Fibroblast of skin of left quadriceps (primary cell): ENCODE data around the gene EEFSEC.
"Not testable (repeated sequence)": the region's sequence is repeated elsewhere in the genome, so short reads cannot be mapped to it uniquely, and the experiment has no call there.

Source experiments
- DNase-seq, 2 experiments: peaks; one replicate each; pipeline ENCODE4 v3.0.0-alpha.2; 2013; ENCODE audit warnings: low read depth in 2 of 2

EEFSEC gene

DNA sequence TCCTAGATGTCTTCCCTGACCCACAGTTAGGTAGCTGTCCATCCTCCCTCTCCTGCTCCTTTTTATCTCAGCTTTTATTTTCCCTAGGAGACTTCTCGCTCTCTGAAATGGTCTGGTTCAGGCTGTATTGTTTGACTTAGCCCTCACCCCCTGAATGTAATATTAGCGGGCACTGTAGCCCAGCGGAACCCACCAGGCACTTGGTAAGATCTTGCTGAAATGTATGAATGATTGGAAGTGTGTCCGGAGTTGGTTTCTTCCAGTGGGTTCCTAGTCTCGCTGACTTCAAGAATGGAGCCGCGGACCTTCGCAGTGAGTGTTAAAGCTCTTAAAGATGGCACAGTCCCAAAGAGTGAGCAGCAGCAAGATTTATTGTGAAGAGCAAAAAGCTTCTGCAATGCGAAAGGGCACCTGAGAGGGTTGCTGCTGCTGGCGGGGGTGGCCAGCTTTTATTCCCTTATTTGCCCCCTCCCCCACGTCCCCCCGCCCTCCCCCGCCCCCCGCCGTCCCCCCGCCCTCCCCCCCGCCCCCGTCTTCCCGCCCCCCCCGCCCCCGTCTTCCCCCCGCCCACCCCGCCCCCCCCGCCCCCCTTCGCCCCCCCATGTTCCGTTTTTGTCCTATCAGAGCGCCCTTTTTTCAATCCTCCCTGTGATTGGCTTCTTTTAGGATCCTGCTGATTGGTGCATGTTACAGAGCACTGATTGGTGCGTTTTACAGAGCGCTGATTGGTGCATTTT lies 694 bp upstream of the EEFSEC start:
- DNase-seq: no peak

DNA sequence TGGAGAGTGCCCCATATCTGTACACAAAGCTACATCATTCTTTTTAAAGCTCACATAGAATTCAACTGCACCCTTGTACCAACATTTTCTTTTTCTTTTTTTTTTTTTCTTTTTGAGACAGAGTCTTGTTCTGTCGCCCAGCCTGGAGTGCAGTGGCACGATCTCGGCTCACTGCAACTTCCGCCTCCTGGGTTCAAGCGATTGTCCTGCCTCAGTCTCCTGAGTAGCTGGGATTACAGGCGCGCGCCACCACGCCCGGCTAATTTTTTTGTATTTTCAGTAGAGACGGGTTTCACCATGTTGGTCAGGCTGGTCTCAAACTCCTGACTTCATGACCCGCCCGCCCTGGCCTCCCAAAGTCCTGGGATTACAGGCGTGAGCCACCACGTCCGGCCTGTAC lies 1.1 kb downstream of the EEFSEC start:
- DNase-seq: not testable (repeated sequence)

DNA sequence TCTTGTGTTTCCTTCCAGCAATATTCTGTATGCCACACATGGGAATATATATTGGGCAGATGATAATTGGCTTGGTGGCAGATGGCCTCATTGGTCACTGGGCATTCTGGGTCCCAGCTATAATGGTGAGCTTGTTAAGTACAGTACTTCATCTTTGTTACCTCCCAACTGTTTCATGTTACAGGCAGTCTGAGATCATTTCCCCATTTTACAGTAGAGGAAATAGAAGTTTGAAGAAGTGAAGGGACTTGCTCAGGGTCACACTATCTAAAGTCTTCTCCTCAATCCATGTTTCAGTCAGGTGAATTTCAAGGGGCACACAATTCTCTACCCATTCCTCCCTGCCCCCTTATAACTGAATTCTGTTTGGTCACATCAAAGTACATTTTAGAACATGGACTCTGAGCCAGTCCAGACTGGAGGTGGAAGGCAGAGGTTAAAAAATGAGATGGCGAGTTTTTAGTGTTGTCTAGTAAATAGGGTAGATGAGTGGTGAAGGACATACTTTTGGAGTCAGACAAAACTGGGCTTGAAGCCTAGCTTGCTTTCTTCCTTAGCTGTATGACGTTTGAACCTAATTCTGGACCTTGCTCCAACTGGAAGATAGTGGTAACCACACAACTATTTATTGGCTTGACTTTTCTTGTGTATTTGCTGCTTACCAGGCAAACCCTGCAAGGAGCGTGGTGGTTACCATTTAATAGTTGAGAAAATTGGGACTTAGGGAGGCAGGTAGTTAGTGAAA lies 2.5 kb downstream of the EEFSEC start:
- no peak for DNase-seq

DNA sequence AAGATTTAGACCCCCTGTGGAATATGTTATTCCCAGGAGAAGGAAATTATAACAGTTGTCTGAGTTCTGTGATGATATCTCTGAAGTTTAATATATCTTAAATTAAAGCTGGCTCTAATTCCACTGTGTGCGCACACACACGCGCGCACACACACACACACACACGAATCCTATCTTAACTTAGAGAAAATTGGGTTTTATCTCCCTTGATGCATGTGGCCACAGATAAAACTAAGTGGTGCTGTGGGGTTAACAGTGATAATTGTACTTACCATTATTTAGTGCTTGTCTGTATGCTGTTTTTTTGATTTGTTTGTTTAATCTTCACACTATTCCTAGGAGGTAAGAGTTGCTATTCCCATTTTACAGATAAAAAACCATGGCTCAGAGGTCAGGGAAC lies 7.4 kb downstream of the EEFSEC start:
- no peak for DNase-seq

DNA sequence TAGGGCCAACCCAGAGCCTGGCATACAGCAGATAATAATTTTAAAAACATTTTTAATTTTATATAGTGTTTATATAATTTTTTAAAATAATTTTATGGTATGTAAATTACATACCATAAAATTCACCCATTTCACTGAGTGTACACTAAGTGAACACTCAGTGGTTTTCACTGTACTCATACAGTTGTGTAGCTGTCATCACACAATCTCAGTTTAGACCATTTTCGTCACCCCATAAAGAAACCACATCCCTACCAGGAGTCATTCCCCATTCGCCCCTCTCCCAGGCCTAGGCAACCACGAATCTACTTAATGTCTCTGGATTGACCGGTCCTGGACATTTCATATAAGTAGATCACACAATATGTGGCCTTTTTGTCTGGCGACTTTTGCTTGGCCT lies 10.2 kb downstream of the EEFSEC start:
- DNase-seq: no peak

DNA sequence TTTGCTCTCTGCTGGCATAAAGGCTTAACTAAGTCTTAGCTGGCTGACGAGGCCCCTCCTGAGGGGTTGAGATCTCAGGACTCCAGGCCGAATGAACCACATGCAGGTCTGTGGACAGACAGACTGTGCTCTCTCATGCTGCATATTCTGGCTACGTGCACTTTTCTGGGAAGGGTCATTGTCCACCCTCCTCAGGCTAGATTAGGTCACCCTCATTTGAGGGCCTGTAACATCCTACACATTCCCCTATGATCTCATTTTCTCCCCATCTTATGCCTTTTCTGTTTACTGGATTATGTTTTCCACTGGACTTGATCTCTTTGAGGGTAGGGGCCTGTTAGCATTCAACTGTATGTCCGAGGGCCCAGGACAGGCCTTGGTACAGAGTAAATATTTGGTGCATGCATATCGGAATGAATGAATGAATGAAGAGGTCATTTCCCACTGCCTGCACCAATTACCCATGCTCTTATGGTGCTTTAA lies 13.7 kb downstream of the EEFSEC start:
- no peak for DNase-seq

DNA sequence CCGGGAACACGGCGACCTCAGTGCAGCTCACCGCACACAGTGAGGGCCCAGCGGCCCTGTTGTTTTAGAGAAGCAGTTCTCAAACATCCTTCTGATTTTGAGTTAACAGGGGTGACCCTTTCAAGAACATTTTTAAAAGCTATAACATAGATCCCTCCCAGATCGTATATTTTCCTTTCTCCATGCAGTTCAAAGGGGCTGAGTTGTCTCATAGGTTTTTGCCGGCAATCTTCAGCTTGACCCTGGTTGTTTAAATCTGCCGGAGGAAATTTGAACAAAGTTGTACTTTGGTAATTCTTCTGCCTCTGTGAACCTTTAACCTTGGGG lies 14.3 kb downstream of the EEFSEC start:
- no peak for DNase-seq

DNA sequence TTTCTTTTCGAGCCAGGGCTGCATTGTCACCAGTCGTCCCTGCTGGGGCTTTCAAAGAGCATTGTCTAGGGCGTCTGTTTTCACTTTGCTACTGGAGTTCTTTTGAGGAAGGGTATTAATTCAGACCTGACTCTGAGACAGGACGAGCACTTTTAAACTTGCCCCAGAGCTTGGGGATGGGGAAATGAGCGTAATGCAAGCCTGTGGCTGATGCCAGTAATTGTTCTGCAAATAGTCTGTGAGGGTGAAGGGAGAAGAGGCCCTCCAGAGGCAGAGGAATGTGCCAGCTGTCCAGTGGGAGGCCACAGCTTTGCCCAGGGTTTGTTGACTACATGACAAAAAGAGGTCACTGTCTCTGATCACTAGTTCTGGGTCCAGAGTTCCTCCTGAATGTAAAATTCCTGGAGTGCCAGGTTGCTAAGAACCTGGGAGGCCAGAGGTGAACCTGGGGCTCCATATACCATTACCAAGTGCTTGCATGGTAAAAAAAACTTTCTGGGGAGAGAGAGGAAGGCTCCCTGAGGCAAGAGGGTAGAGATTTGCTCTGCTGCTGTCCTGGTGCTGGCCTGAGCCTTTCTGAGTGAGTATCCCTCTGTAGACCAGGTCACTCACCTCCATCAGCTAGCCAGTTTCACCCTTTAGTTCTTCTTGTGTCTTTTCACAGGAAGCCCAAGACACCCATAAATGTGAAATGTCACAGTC lies 14.8 kb downstream of the EEFSEC start:
- no peak for DNase-seq

DNA sequence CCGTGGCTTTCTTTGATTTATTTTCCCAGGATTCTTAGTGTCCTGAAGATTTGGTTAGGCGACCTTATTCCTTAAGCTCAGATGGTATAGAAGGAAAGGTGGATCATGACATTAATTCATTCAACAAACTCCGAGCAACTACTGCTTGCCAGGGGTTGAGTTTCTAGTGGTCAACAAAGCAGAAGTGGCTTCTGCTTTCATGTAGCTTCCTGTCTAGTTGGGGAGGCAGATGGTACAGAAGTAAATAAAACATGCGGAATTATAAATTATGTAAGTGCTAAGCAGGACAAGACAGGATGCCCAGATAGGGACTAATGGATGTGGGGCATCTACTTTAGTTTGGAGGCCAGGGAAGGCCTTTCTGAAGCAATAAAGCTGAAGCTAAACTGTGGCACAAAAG lies 15.6 kb downstream of the EEFSEC start:
- DNase-seq: no peak

DNA sequence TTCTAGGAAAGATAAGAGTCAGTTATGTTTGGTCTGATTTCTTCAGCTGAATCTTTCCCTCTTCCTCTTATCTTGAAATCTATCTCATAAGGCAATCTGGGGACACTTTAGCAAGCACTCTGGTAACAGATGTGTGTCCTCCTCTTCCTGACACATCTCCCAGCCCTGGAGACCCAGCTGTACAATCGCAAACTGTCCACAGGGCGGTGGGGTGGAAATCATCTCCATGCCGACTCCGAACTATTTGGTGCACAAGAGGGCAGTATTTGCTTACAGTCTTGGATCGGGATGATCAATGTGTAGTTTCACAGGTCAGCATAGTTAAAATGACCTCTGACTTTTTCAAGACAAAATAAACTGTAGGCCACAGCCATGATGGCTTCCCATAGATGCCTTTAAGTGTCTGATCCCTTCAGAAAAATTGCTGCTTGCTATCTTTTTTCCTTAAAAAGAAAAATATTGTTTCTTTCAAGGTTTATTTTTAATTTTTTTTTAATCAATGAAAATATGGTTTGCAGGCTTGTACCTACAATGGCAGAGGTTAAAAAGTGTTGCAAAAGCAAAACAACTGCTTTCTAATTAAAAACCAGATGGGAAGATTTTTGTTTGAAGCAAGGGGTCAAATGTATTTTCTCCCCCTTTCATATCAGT lies 17.7 kb downstream of the EEFSEC start:
- DNase-seq: peak; percentile 42 to 55

DNA sequence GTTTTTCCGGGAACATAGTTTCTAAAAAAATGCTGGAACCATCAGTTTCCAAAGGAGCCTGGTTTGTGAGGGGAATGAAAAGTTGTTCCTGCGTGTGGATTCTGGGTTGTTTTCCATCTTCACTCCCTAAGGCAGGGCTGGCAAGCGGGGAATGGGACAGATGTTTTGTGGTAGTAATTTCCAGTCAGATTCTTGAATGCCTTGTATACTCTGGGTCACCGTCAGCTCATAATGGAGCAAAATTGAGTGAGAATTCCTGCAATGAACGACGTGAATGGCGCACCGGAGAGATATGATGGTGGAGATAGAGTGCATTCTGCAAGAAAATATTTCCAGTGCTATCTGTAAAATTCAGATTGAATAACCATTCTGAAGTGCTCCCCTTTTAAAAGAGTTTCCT lies 19.9 kb downstream of the EEFSEC start:
- no peak for DNase-seq

DNA sequence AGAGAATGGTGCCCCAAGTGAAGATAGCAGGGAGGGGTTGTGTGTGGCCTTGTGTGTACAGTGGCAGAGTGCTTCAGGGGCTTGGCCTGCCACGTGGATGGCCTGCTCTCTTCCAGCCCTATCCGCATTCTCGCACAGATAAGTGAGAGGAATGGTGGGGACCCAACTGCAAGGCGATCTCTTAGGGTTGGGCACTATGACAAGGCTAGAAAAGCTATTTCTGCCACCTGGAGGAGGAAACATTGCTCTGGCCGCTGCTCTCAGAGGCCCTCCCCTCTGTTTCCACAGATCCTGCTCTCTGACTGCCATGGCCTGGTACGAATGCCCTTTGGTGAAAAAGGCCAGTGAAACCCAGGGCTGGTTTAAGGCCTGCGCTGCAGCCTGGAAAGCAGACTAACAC lies 20.6 kb downstream of the EEFSEC start:
- DNase-seq: no peak

DNA sequence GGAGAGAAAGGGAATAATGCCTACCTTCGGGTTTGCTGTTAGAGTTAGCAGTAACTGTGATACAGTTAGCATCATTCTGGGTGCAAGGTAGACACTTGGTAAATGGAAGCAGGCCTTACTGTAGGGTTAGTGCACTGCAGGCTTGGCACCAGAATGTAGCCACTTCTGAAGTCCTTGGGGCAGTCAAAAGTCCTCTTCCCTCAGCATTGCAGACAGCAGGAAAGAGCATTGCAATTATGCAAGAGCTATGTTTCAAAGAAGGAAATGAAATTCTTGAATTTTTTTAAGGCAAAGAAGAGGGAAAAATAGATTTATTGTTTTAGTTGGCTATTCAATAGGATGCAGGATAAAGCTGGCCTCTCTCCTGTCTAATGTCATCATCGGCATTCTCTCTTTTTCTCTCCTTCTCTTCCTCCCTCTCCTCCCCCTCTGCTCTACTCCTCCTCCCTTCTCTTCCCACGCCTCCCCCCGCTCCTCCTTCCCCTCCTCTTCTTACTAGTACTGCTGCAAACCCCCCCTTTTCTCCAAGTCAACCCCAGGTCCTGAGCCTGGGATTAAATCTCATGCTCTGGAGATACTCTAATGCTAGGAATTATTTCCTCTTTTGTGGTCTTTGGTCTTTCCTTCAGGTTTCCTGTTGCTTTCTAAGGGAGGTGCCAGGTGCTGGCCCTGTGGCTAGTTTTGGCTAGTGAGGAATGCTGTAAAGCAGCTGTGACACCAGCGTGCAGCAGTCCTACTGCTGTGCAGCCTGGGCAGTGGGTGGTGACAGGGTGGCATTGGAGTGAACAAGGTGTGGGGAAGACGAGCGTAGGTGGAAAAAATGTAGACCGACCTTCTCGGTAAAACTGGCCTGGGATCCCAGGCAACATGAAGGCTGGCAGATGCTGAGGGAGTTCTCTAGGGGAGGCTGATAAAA lies 21.7 kb downstream of the EEFSEC start:
- DNase-seq: no peak

DNA sequence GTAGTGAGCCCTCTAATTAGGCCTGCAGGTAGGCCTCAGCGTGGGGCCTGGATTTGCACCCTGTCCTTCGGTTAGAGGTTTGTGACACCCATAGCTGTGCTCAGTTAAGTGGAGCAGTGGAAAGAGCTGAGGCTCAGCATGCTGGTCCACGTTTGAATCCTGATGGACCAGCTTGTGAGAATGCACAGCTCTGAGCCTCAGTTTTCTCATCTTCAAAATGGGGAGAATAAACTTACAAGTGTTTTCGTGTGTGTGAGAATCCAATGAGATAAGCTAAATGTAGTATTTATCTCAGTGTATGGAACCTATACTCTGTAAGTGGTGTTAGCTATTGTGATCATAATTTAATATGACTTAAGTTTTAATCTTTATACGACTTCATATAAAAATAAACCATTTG lies 22.5 kb downstream of the EEFSEC start:
- no peak for DNase-seq

DNA sequence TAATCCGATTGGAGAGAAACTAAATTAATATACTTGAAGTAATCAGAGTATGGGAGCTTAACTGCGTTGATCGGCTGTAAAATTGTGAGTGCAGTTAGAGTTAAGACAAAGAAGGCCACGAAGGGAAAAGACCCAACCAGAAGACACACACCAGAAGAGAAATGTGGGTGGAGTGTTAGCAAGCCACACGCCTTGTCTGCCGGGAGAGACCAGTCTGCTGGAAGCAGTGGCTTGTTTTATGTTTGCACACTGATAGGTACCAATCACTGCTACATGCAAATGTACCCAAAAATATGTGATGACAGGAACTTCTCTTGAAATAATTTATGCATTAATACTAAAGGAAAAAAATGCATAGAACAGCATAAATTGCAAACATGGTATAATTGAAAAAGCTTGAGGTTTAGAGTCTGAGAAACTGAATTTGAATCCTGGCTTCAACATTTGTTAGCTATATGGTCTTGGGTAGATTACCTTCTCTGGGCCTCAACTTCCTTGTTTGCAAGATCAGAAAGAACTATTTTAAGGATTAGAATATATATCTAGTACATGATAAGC lies 23.1 kb downstream of the EEFSEC start:
- DNase-seq: no peak

DNA sequence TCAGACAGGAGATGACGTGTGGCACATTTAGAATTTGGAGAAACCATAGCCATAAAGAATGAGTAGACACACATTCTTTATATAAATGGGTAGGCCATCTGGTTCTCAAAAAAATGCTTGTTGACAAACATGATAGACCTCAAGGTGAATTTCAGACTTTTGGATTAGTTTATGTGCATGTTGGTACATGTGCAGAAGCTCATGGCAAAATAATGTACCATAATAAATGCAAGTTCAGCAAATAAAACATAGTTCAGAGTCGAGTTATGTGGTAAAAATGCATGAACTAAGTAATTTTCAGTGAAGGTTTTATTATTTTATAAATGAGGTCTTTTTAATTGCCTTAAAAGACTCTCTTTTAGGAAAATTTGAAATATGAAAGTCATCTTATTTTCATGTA lies 24.6 kb downstream of the EEFSEC start:
- no peak for DNase-seq

DNA sequence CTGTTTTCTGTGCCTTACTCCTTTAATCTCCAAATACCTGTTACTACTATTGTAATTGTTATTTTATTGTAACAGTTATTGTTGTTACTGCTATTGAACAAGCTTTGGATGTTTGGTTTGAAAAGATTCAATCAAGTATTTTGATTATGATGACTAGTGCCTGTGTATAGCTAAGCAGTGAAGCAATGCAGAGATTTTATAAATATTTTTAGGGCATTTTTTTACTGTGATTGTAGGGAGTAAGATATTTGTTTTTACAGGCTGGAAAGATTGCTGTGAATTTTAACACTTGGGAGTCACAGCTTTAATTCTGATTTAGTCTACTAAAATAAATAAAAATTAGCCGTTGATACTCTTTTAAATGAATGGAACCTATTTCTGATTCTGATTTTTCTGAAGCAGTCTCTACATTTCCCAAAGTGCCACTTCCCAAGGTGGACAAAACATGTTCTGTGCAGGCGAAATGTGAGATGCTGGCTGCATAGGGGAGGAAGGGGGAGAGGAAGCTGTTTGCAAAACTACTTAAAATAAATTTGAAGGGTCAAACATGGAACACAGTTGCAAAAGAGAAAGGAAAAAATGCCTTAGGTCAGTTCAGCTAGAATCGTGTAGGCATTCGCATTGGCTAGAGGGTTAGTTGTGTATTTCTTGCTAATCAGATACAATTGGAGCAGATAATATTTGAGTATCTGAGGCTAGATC lies 25.7 kb downstream of the EEFSEC start:
- no peak for DNase-seq

DNA sequence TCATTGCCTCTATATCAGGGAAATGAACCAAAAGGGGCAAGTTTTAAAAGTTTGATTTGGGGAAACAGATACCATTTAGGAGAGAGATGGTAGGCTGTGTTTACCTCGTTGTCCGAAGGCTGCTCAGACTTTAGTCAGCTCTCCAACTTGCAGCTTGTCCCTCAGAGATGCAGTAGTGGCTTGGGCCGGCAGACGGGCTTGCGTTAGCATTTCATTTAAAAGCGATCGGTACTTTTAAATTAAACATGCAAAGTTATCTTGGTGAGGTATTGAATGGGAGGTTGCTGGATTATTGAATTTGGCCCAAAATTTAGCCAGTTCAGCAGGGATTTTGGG lies 26.2 kb downstream of the EEFSEC start:
- DNase-seq: no peak

DNA sequence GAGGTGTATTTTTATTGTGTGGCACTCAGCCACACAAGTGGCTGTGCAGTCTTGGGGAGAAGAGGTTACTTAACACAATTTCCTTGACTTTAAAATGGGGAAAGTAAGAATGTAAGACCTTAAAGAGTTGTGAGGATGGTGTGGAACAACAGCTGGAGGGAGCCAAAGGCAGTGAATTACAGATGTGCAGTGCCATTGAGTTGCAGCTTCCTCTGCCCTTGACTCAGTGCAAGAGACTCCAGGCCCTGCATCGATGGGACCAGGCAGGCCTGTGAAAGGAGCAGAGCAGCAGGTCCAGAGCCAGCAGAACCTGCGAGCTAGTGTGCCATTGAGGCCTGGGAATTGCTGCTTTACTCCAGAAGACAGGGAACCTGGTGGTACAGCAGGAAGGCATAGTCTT lies 27.2 kb downstream of the EEFSEC start:
- DNase-seq: no peak

DNA sequence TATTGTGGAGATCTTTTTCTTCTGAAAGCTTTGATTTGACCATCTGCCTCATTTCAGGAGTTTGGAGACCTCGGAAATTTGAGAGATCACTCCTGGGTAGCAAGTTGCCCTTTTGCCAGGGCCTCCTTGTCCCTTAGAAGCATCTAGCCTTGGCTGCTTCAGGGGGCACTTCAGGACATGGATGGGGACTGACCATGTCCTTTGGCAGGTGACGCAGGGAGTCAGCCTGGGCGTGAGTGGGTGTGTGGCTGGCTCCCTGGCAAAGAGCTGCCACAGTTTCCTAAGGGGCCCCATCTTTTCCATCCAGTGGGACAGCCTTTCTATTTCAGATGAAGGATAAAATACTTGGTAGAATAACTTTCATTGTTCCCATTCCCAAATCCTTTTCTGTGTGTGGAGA lies 27.6 kb downstream of the EEFSEC start:
- DNase-seq: no peak

DNA sequence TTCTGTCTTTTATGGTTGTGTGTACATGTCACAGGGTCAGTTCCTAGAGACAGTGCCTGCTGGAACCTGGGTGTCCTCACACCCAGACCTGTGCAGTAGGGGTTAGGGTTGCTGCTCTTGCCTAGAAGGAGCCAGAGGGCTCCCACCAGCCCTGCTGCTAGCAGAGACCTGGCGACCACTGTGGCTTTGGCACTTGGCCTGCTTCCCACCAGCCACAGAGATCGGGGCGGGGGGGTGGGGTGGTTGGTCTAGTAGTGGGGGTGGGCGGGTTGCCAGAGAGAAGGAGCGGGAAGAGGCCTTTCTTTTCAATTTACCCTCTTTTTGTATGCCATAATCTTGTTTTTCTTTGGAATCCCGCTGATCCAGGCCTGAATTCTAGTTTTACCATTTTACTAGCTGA lies 29.4 kb downstream of the EEFSEC start:
- DNase-seq: no peak
